ENCODE measurements around the gene BLCAP.

DNA sequence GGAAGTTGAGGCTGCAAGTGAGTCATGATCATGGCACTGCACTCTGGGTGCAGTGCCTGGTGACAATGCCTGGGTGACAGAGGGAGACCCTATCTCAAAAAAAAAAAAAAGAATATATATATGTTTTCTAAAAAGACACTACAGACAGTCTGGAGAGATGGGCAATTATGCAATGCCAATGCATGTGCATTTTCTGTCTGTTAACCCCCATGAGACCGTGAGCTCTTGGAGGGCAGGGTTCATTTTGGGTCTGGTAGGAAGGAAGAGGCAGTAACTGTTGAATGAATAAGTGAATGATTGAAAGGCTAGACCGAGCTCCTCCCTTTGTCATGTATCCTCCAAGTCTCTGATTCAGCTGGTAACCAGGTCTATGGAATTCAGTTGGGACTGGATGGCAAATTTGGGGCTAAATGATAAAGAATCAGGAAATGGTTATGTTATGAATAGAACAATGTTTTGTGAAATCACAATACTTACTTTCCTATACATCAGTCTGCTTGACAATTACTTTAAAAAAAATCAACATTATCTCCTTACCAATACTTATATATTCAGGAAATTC, 5.6 kb upstream of the BLCAP start:
- TF ChIP-seq, protein P1, sequence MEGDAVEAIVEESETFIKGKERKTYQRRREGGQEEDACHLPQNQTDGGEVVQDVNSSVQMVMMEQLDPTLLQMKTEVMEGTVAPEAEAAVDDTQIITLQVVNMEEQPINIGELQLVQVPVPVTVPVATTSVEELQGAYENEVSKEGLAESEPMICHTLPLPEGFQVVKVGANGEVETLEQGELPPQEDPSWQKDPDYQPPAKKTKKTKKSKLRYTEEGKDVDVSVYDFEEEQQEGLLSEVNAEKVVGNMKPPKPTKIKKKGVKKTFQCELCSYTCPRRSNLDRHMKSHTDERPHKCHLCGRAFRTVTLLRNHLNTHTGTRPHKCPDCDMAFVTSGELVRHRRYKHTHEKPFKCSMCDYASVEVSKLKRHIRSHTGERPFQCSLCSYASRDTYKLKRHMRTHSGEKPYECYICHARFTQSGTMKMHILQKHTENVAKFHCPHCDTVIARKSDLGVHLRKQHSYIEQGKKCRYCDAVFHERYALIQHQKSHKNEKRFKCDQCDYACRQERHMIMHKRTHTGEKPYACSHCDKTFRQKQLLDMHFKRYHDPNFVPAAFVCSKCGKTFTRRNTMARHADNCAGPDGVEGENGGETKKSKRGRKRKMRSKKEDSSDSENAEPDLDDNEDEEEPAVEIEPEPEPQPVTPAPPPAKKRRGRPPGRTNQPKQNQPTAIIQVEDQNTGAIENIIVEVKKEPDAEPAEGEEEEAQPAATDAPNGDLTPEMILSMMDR (conservative IDR thresholded peaks at IDR 0.05), result no peak
- no peak for TF ChIP-seq EZH2 (IDR thresholded peaks at IDR 0.05; ENCODE audit: low read depth)

All from PC-9 (cell line).